DOHH2 (cell line): ENCODE results near the gene BAD.

Source experiments
- EZH2phosphoT487 ChIP-seq: fragments of 200-600 bp; sonication (generic); IDR thresholded peaks from 2 replicates; pipeline ENCODE4 v1.6.1; 2017; ENCODE audit warnings: borderline replicate concordance, mild to moderate bottlenecking, antibody characterized with exemption, low read length, moderate library complexity, mixed read lengths
- TF ChIP-seq, protein P1 (sequence below): fragments of 200-600 bp; sonication (generic); IDR thresholded peaks from one replicate; pipeline ENCODE4 v1.5.1; 2014; ENCODE audit warnings: antibody characterized with exemption, mild to moderate bottlenecking, low read depth, low read length; ENCODE audit not compliant: poor library complexity, severe bottlenecking

- TF ChIP-seq, protein P1, sequence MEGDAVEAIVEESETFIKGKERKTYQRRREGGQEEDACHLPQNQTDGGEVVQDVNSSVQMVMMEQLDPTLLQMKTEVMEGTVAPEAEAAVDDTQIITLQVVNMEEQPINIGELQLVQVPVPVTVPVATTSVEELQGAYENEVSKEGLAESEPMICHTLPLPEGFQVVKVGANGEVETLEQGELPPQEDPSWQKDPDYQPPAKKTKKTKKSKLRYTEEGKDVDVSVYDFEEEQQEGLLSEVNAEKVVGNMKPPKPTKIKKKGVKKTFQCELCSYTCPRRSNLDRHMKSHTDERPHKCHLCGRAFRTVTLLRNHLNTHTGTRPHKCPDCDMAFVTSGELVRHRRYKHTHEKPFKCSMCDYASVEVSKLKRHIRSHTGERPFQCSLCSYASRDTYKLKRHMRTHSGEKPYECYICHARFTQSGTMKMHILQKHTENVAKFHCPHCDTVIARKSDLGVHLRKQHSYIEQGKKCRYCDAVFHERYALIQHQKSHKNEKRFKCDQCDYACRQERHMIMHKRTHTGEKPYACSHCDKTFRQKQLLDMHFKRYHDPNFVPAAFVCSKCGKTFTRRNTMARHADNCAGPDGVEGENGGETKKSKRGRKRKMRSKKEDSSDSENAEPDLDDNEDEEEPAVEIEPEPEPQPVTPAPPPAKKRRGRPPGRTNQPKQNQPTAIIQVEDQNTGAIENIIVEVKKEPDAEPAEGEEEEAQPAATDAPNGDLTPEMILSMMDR, result peak; percentile 99
- TF ChIP-seq EZH2phosphoT487, result no peak
Measured at GRCh38 chr11:64304316-64305072, 20.0 kb upstream of the BAD start.
